Neuron (in vitro differentiated cells): Measurements from ENCODE around the gene POLE3.
"Not testable (repeated sequence)": the region's sequence is repeated elsewhere in the genome, so short reads cannot be mapped to it uniquely, and the experiment has no call there.

Experiments
- H2AFZ ChIP-seq: one replicate; pipeline ENCODE4 v1.6.1; 2013; ENCODE audit warnings: low read depth, mild to moderate bottlenecking, inconsistent platforms, low read length, moderate library complexity
- H3K27me3 ChIP-seq: one replicate; pipeline ENCODE4 v1.6.1; 2013; ENCODE audit warnings: low read length; ENCODE audit not compliant: insufficient read depth
- H3K36me3 ChIP-seq: one replicate; pipeline ENCODE4 v1.6.1; 2013; ENCODE audit warnings: low read length; ENCODE audit not compliant: insufficient read depth
- H3K4me1 ChIP-seq: one replicate; pipeline ENCODE4 v1.6.1; 2013; ENCODE audit warnings: low read length; ENCODE audit not compliant: insufficient read depth
- H3K4me3 ChIP-seq: 2 replicates; pipeline ENCODE4 v1.5.1; 2013; ENCODE audit warnings: mild to moderate bottlenecking, low read length, moderate library complexity
- H3K9me3 ChIP-seq: one replicate; pipeline ENCODE4 v1.6.1; 2013; ENCODE audit warnings: low read length

The POLE3 gene

GRCh38 chr9:113410207-113410864 lies at the start of gene POLE3, which contains the start of gene C9orf43:
POLE3 (minus strand) TSS chr9:113410675; CDS start chr9:113410293, 382 bp downstream.
C9orf43 (plus strand) TSS chr9:113410747; CDS start chr9:113413494, 2,747 bp downstream.
- Histone ChIP-seq H3K9me3 (no peaks in the 10 kb centered on the region), H3K27me3 (no peaks in the 10 kb centered on the region), H3K36me3 (peaks cover 20% of the 10 kb centered on the region), H3K4me3 (peak within 1 kb of the TSS; percentile 64), H3K4me1 (peaks cover 7% of the 10 kb centered on the region), H2AFZ (peak within 1 kb of the TSS; percentile 70)

DNA sequence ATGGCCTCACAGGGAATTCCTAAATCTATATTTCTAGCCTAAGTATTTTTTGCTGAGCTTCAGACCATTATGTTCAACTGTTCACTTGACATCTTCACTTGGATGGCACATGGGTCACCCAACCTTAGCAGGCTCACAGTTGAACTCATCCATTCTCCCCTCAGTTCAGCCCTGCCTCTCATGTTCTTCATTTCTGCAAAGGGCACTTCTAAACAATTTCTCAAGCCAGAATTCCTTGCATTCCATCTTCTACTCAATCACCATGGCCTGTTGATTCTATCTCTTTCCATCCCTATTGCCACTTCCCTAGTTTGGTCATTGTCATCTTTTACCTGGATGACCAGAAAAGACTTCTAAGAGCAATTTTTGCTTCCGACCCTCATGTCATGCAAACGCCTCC lies 45.8 kb upstream of the POLE3 start:
- Histone ChIP-seq H3K9me3 (no peaks in the 10 kb centered on the region), H3K4me3 (no peak overlapping the region), H3K4me1 (peaks cover 15% of the 10 kb centered on the region), H2AFZ (no peak overlapping the region), H3K36me3 (no peaks in the 10 kb centered on the region), H3K27me3 (no peaks in the 10 kb centered on the region)

GRCh38 chr9:113454914-113455761 lies 44.7 kb upstream of the POLE3 start:
- H3K36me3 ChIP-seq = no peaks in the 10 kb centered on the region
- no peaks in the 10 kb centered on the region for H3K27me3 ChIP-seq
- H2AFZ ChIP-seq = peak overlapping the region; percentile 5
- peaks cover 15% of the 10 kb centered on the region for H3K4me1 ChIP-seq
- H3K4me3 ChIP-seq = no peak overlapping the region
- H3K9me3 ChIP-seq = no peaks in the 10 kb centered on the region

DNA sequence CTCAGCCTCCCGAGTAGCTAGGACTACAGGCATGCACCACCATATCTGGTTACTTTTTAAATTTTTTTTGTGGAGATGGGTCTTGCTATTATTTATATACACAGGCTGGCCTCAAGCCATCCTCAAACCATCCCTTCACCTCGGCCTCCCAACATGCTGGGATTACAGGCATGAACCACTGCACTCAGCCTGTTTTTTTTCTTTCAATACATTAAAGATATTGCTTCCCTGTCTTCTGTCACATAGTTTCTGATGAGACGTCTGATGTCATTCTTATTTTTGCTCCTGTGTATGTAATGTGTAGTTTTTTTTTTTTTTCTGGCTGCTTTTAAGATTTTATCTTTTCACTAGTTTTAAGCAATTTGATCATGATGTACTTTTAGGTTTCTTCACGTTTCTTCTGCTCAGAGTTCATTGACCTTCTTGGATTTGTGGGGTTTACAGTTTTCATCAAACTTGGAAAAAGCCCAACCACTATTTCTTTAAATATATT lies 41.7 kb upstream of the POLE3 start:
- H3K36me3 ChIP-seq = no peaks in the 10 kb centered on the region
- no peaks in the 10 kb centered on the region for H3K9me3 ChIP-seq
- H3K27me3 ChIP-seq = no peaks in the 10 kb centered on the region
- H3K4me1 ChIP-seq = peaks cover 15% of the 10 kb centered on the region
- H2AFZ ChIP-seq = no peak overlapping the region
- no peak overlapping the region for H3K4me3 ChIP-seq

DNA sequence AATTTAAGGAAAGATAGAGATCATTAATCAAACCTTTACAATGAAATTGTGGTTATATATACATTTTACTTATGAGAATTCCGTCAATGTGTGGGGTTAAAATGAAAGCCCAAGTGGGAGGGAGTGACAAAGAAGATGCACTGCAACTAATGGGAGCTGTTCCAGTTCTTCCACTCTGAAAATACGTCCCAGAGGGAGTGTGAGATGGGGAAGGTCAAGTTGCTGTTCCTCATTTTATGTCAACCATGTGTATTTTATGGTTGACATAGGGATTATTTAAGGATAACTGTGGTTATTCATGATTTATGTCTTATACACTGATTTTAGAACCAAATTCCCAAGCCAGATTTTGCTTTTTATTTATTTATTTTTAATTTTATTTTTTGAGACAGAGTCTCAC lies 38.9 kb upstream of the POLE3 start:
- Histone ChIP-seq H2AFZ (no peak overlapping the region), H3K36me3 (no peaks in the 10 kb centered on the region), H3K9me3 (no peaks in the 10 kb centered on the region), H3K4me1 (peaks cover 2% of the 10 kb centered on the region), H3K27me3 (no peaks in the 10 kb centered on the region), H3K4me3 (no peak overlapping the region)

- no peaks in the 10 kb centered on the region for H3K27me3 ChIP-seq
- peak overlapping the region; percentile 67 for H2AFZ ChIP-seq
- no peak overlapping the region for H3K4me3 ChIP-seq
- H3K9me3 ChIP-seq = no peaks in the 10 kb centered on the region
- peaks cover 2% of the 10 kb centered on the region for H3K4me1 ChIP-seq
- H3K36me3 ChIP-seq = no peaks in the 10 kb centered on the region
These were observed 35.9 kb upstream of the POLE3 start for GRCh38 chr9:113446323-113446740.

DNA sequence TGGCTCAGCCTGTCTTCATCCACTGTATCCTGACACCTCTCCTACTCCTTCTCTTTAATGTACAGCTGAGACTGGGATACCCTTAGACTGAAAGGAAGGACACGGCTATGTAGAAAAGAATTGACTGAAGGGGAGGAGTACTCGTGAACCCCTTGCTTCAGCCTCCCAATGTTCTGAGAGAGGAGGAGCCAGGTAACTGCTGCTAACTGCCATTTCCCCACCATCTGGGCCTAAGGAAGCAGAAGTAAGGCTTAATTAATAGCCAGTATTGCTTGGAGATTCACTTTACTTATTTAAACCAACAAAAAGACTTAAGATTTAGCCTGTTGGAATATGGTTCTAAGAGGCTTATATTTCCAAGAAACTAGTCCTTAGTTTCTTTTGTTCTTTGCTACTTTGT lies 34.3 kb upstream of the POLE3 start:
- Histone ChIP-seq H3K36me3 (no peaks in the 10 kb centered on the region), H3K4me1 (peaks cover 2% of the 10 kb centered on the region), H3K27me3 (no peaks in the 10 kb centered on the region), H3K4me3 (no peak overlapping the region), H2AFZ (no peak overlapping the region), H3K9me3 (no peaks in the 10 kb centered on the region)

DNA sequence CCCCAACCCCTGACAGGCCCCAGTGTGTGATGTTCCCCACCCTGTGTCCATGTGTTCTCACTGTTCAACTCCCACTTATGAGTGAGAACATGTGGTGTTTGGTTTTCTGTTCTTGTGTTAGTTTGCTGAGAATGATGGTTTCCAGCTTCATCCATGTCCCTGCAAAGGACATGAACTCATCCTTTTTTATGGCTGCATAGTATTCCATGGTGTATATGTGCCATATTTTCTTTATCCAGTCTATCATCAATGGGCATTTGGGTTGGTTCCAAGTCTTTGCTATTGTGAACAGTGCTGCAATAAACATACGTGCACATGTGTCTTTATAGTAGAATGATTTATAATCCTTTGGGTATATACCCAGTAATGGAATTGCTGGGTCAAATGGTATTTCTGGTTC lies 27.2 kb upstream of the POLE3 start:
- H2AFZ ChIP-seq, H3K36me3 ChIP-seq, H3K4me1 ChIP-seq, H3K9me3 ChIP-seq, H3K27me3 ChIP-seq, H3K4me3 ChIP-seq: not testable (repeated sequence)

DNA sequence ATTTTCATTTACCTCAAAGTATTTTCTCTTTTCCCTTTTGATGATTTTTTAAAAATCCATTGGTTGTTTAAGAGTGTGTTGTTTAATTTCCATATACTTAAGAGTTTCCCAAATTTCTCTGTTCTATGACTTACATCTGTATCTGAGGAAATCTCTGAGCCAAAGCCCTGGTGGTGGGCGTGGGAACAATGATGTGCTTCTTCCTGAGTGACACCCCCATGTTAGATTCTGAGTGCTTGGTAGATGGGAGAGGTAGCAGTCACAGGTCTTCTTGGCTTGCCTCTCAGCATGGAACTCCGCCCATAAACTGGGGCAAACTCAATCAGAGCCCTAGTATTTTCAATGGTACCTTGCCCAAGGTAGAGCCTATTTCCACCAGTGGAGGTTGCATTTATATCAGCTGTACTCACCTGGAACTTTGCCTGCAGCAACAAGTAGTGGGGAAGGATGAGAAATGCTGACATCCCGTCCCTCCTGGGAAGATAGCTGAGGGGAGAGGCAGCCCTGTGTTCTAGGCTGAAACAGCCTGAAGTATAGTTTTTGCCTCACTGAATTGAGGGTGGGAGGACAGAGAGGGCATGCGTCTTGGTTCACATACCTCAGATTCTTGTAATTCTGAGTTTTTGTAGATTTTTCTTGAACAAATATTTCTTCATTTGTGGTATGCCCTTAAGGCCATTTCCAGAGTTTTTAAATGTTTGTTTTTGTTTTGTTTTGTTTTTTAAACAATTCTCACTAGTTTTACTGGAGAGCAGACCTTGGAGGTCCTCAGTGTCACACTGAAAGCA lies 26.4 kb upstream of the POLE3 start:
- peaks cover 2% of the 10 kb centered on the region for H3K9me3 ChIP-seq
- H3K27me3 ChIP-seq = no peaks in the 10 kb centered on the region
- no peak overlapping the region for H3K4me3 ChIP-seq

GRCh38 chr9:113431191-113431590 lies 20.7 kb upstream of the POLE3 start:
- Histone ChIP-seq H3K4me1 (no peaks in the 10 kb centered on the region), H2AFZ (no peak overlapping the region), H3K27me3 (no peaks in the 10 kb centered on the region), H3K4me3 (no peak overlapping the region), H3K9me3 (no peaks in the 10 kb centered on the region), H3K36me3 (no peaks in the 10 kb centered on the region)

More for the DNA sequence above, 26.4 kb upstream of the POLE3 start:
- H3K36me3 ChIP-seq = no peaks in the 10 kb centered on the region
- H3K4me1 ChIP-seq = no peaks in the 10 kb centered on the region
- H2AFZ ChIP-seq = no peak overlapping the region

DNA sequence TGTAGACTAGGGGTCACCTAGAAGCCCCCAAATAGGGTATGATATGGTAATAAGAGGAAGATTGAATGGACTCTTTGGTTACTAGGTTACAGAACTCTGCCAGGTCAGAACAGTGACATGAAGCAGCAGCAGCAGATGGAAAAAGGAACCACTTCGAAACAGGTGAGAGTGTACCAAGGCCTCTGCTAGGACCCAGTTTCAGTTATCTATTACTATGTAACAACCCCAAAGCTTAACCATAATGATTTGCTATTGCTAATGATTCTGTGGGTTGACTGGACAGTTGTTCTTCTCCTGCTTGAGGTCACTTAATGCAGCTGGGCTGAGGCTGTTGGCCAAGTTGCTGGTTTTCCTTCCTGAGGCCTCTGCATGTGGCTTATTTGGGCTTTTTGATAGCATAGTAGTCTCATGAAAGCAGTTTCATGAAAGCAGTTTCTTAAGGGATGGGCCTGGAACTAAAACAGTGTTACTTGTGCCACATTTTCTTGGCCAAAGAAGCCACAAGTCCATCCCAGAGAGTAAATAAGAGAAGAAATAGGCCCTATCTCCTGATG lies 17.7 kb upstream of the POLE3 start:
- no peaks in the 10 kb centered on the region for H3K27me3 ChIP-seq
- peaks cover 5% of the 10 kb centered on the region for H3K4me1 ChIP-seq
- H3K4me3 ChIP-seq = no peak overlapping the region
- H3K9me3 ChIP-seq = no peaks in the 10 kb centered on the region
- no peaks in the 10 kb centered on the region for H3K36me3 ChIP-seq
- no peak overlapping the region for H2AFZ ChIP-seq

- H3K4me1 ChIP-seq = peaks cover 5% of the 10 kb centered on the region
- no peak overlapping the region for H3K4me3 ChIP-seq
- no peaks in the 10 kb centered on the region for H3K27me3 ChIP-seq
These were observed 17.2 kb upstream of the POLE3 start for GRCh38 chr9:113427629-113428028.

More at GRCh38 chr9:113427629-113428028, 17.2 kb upstream of the POLE3 start:
- Histone ChIP-seq H2AFZ (no peak overlapping the region), H3K36me3 (no peaks in the 10 kb centered on the region), H3K9me3 (no peaks in the 10 kb centered on the region)
